ENCODE results near the gene ATG101.
A peak's percentile ranks its signal among the peaks of the same experiment; 100 is the strongest.

- no peak for TF ChIP-seq CTCF (IDR thresholded peaks at IDR 0.05 in 4 of 5, conservative IDR thresholded peaks at IDR 0.05 in 1 of 5)
- peak; percentile 86 to 96 for TF ChIP-seq POLR2A (IDR thresholded peaks at IDR 0.05)
Observed at GRCh38 chr12:52032804-52033445, 36.9 kb upstream of the ATG101 start.
